OCI-LY7 (cell line): ENCODE data around the gene LPCAT1. TPM values are rescaled to one million over a fixed set of nuclear protein-coding genes. Genes with fewer than 3 reads are reported as not detected.

ENCODE experiments used
- BruUV-seq: library from RNA; stranded (reverse); fragments of 400-500 nt; replicated peaks from 2 replicates; lab custom pipeline; 2021; lab: Mats Ljungman, UMichigan
- CTCF ChIA-PET: fragments of 300-600 bp; sonication (Branson Sonifier 250); formaldehyde crosslinking; loops from one replicate; lab custom pipeline; 2022; ENCODE audit warnings: antibody characterized with exemption; ENCODE audit not compliant: unreplicated experiment; lab: Charles Lee
- POLR2A ChIA-PET: fragments of 300-600 bp; sonication (Branson Sonifier 250); formaldehyde crosslinking; loops from one replicate; lab custom pipeline; 2022; ENCODE audit warnings: antibody characterized with exemption; lab: Charles Lee
- DNase-seq: peaks from one replicate; pipeline ENCODE4 v3.0.0-alpha.2; 2015; ENCODE audit warnings: low spot score
- H2AFZ ChIP-seq: fragments of 200-600 bp; sonication (generic), shearing (Covaris generic); 2 replicates; pipeline ENCODE4 v1.6.1; 2014; ENCODE audit warnings: mild to moderate bottlenecking, antibody characterized with exemption, low read length, moderate library complexity
- H3K27ac ChIP-seq: fragments of 200-600 bp; sonication (generic); 2 replicates; pipeline ENCODE4 v1.5.1; 2014; ENCODE audit warnings: mixed run types, low read depth, mild to moderate bottlenecking, moderate library complexity, low read length, inconsistent platforms; ENCODE audit not compliant: poor library complexity, severe bottlenecking
- H3K36me3 ChIP-seq: fragments of 200-600 bp; sonication (generic); 2 replicates; pipeline ENCODE4 v1.6.1; 2014; ENCODE audit warnings: mild to moderate bottlenecking, antibody characterized with exemption, low read length, moderate library complexity, mixed read lengths; ENCODE audit not compliant: insufficient read depth
- H3K4me1 ChIP-seq: fragments of 200-600 bp; sonication (generic); 2 replicates; pipeline ENCODE4 v1.5.1; 2014; ENCODE audit warnings: mild to moderate bottlenecking, low read length; ENCODE audit not compliant: insufficient read depth, poor library complexity, severe bottlenecking
- H3K4me2 ChIP-seq: fragments of 200-600 bp; sonication (generic); 2 replicates; pipeline ENCODE4 v1.6.1; 2014; ENCODE audit warnings: mild to moderate bottlenecking, low read length
- H3K4me3 ChIP-seq: fragments of 200-600 bp; sonication (generic); 2 replicates; pipeline ENCODE4 v1.5.1; 2014; ENCODE audit warnings: mild to moderate bottlenecking, low read depth, low read length; ENCODE audit not compliant: poor library complexity, severe bottlenecking
- H3K79me2 ChIP-seq: fragments of 200-600 bp; sonication (generic); 2 replicates; pipeline ENCODE4 v1.6.1; 2016; ENCODE audit warnings: low read depth, mild to moderate bottlenecking, low read length, moderate library complexity, mixed read lengths; ENCODE audit not compliant: insufficient read depth
- H3K9me2 ChIP-seq: fragments of 200-600 bp; sonication (generic); 2 replicates; pipeline ENCODE4 v1.6.1; 2016; ENCODE audit warnings: mild to moderate bottlenecking, low read length, mixed read lengths; ENCODE audit not compliant: insufficient read depth
- H3K9me3 ChIP-seq: fragments of 200-600 bp; sonication (generic); 2 replicates; pipeline ENCODE4 v1.6.1; 2014; ENCODE audit warnings: mild to moderate bottlenecking, mixed run types, low read length, mixed read lengths
- H4K20me1 ChIP-seq: fragments of 200-600 bp; sonication (generic); 2 replicates; pipeline ENCODE4 v1.6.1; 2014; ENCODE audit warnings: mild to moderate bottlenecking, antibody characterized with exemption, low read length, moderate library complexity, mixed read lengths; ENCODE audit not compliant: insufficient read depth
- CTCF ChIP-seq: fragments of 200-600 bp; sonication (generic); conservative IDR thresholded peaks from 2 replicates; pipeline ENCODE4 v1.5.1; 2014; ENCODE audit warnings: mild to moderate bottlenecking, antibody characterized with exemption, low read length, moderate library complexity, mixed read lengths
- EZH2phosphoT487 ChIP-seq: fragments of 200-600 bp; sonication (generic); IDR thresholded peaks from 2 replicates; pipeline ENCODE4 v1.6.1; 2018; ENCODE audit warnings: low read depth, borderline replicate concordance, mild to moderate bottlenecking, mixed run types, antibody characterized with exemption, low read length, moderate library complexity, mixed read lengths
- intact Hi-C: fragments of 100-400 bp; cut with micrococcal nuclease; formaldehyde crosslinking; loops from one replicate; pipeline ENCODE4 v1.10.0; 2022; ENCODE audit not compliant: unreplicated experiment
- total RNA-seq, 2 experiments: library from RNA; depleted of rRNA in 1 of 2; stranded (reverse); fragments of >200 nt in 1 of 2; shearing (Covaris generic) in 1 of 2; gene quantifications; 2 replicates each; pipeline ENCODE4 v1.2.3, GENCODE V29; 2014 to 2022

LPCAT1 gene
- total RNA-seq, 2 experiments from 2014 or later: 47.7 to 63.6 TPM

GRCh38 chr5:1493941-1494340 is 29.8 kb downstream of the LPCAT1 start:
- peaks cover 45% of the 10 kb centered on the region for H3K4me1 ChIP-seq
- H4K20me1 ChIP-seq: no peaks in the 10 kb centered on the region
- peaks cover 92% of the 10 kb centered on the region for H3K36me3 ChIP-seq
- no peak overlapping the region for H3K4me3 ChIP-seq
- ChIA-PET CTCF (no interaction called here), POLR2A (no interaction called here)
- H3K9me2 ChIP-seq: no peaks in the 10 kb centered on the region
- H3K27ac ChIP-seq: no peak overlapping the region
- intact Hi-C loops: no loop called here
- no peaks in the 10 kb centered on the region for H3K79me2 ChIP-seq
- no peak overlapping the region for H2AFZ ChIP-seq
- no peak for DNase-seq
- no peaks in the 10 kb centered on the region for H3K9me3 ChIP-seq
- H3K4me2 ChIP-seq: no peak overlapping the region
- BruUV-seq: no TSS peak
- TF ChIP-seq CTCF (no peak), EZH2phosphoT487 (no peak)

- intact Hi-C loops: no loop called here
- Histone ChIP-seq H3K4me2 (no peak overlapping the region), H3K4me3 (no peak overlapping the region), H3K9me3 (no peaks in the 10 kb centered on the region), H3K27ac (no peak overlapping the region), H4K20me1 (no peaks in the 10 kb centered on the region), H3K4me1 (peaks cover 50% of the 10 kb centered on the region), H2AFZ (no peak overlapping the region), H3K79me2 (no peaks in the 10 kb centered on the region), H3K9me2 (no peaks in the 10 kb centered on the region), H3K36me3 (peaks cover 90% of the 10 kb centered on the region)
- no TSS peak for BruUV-seq
- POLR2A ChIA-PET: no interaction called here
- no peak for TF ChIP-seq CTCF
- no peak for TF ChIP-seq EZH2phosphoT487
- no peak for DNase-seq
- CTCF ChIA-PET: no interaction called here
Observed at GRCh38 chr5:1493413-1493812, 30.3 kb downstream of the LPCAT1 start.

- POLR2A ChIA-PET: no interaction called here
- no peaks in the 10 kb centered on the region for H3K79me2 ChIP-seq
- peaks cover 89% of the 10 kb centered on the region for H3K36me3 ChIP-seq
- intact Hi-C loops: no loop called here
- BruUV-seq: no TSS peak
- H3K4me2 ChIP-seq: no peak overlapping the region
- H2AFZ ChIP-seq: no peak overlapping the region
- CTCF ChIA-PET: interaction anchor here (1.3 kb wide), 1 partner anchor 13 kb away, joined by 6 read pairs; no protein-coding TSS in a partner anchor
- TF ChIP-seq EZH2phosphoT487 (no peak), CTCF (no peak)
- peaks cover 49% of the 10 kb centered on the region for H3K4me1 ChIP-seq
- no peaks in the 10 kb centered on the region for H4K20me1 ChIP-seq
- H3K27ac ChIP-seq: no peak overlapping the region
- no peak overlapping the region for H3K4me3 ChIP-seq
- no peak for DNase-seq
- H3K9me2 ChIP-seq: no peaks in the 10 kb centered on the region
- H3K9me3 ChIP-seq: no peaks in the 10 kb centered on the region
Observed at GRCh38 chr5:1492757-1493156, 31.0 kb downstream of the LPCAT1 start.
